ENCODE results near the gene PRTN3. TPM values are rescaled to one million over a fixed set of nuclear protein-coding genes. Genes with fewer than 3 reads are reported as not detected.

Gene PRTN3
- total RNA-seq, 1 donor from 2014 or later: not detected

- peaks cover 72% of the 10 kb centered on the region for H3K36me3 ChIP-seq
- peaks cover 58% of the 10 kb centered on the region for H3K4me1 ChIP-seq
- peak; percentile 22 to 58 for ATAC-seq
- TF ChIP-seq CTCF (IDR thresholded peaks at IDR 0.05): no peak
- intact Hi-C loops (cut with DNase I): no loop called here
- peak; percentile 76 for DNase-seq
- no peaks in the 10 kb centered on the region for H3K9me3 ChIP-seq
- H3K4me3 ChIP-seq: peak overlapping the region; percentile 85
- peak overlapping the region; percentile 96 for H3K27ac ChIP-seq
- H3K27me3 ChIP-seq (ENCODE audit: low read depth): no peaks in the 10 kb centered on the region
Measured at GRCh38 chr19:801861-802497, 38.8 kb upstream of the PRTN3 start.

GRCh38 chr19:802498-803098 lies 38.2 kb upstream of the PRTN3 start:
- no peak for TF ChIP-seq CTCF (IDR thresholded peaks at IDR 0.05)
- peaks cover 79% of the 10 kb centered on the region for H3K36me3 ChIP-seq
- ATAC-seq: no peak

GRCh38 chr19:803099-803561 lies 37.7 kb upstream of the PRTN3 start:
- DNase-seq (no peak), ATAC-seq (no peak)
- Histone ChIP-seq H3K4me3 (peak overlapping the region; percentile 85), H3K9me3 (no peaks in the 10 kb centered on the region), H3K4me1 (peaks cover 58% of the 10 kb centered on the region), H3K27me3 (ENCODE audit: low read depth) (no peaks in the 10 kb centered on the region), H3K36me3 (peaks cover 84% of the 10 kb centered on the region), H3K27ac (peak overlapping the region; percentile 39)
- intact Hi-C loops (cut with DNase I): no loop called here
- no peak for TF ChIP-seq CTCF (IDR thresholded peaks at IDR 0.05)

More at GRCh38 chr19:802498-803098, 38.2 kb upstream of the PRTN3 start:
- intact Hi-C loops (cut with DNase I): no loop called here
- DNase-seq: no peak
- peaks cover 58% of the 10 kb centered on the region for H3K4me1 ChIP-seq
- no peaks in the 10 kb centered on the region for H3K9me3 ChIP-seq
- peak overlapping the region; percentile 85 for H3K4me3 ChIP-seq
- no peaks in the 10 kb centered on the region for H3K27me3 ChIP-seq (ENCODE audit: low read depth)
- peak overlapping the region; percentile 96 for H3K27ac ChIP-seq

GRCh38 chr19:803686-804418 lies 36.9 kb upstream of the PRTN3 start:
- intact Hi-C loops (cut with DNase I): no loop called here
- Histone ChIP-seq H3K27me3 (ENCODE audit: low read depth) (no peaks in the 10 kb centered on the region), H3K36me3 (peaks cover 91% of the 10 kb centered on the region), H3K4me3 (no peak overlapping the region), H3K27ac (no peak overlapping the region), H3K4me1 (peaks cover 52% of the 10 kb centered on the region), H3K9me3 (no peaks in the 10 kb centered on the region)
- TF ChIP-seq CTCF (IDR thresholded peaks at IDR 0.05): no peak
- ATAC-seq (no peak), DNase-seq (peak; percentile 41)

- H3K27ac ChIP-seq: no peak overlapping the region
- DNase-seq (peak; percentile 45), ATAC-seq (no peak)
- H3K36me3 ChIP-seq: peaks cover 92% of the 10 kb centered on the region
- H3K4me1 ChIP-seq: peaks cover 45% of the 10 kb centered on the region
- no peak overlapping the region for H3K4me3 ChIP-seq
- H3K27me3 ChIP-seq (ENCODE audit: low read depth): no peaks in the 10 kb centered on the region
- no peaks in the 10 kb centered on the region for H3K9me3 ChIP-seq
- intact Hi-C loops (cut with DNase I): no loop called here
- no peak for TF ChIP-seq CTCF (IDR thresholded peaks at IDR 0.05)
Measured at GRCh38 chr19:804419-805165, 36.2 kb upstream of the PRTN3 start.

Data from lower lobe of right lung (tissue), 2 donors.